Aorta (tissue), 5 donors: Measurements from ENCODE around the gene ABCG4. TPM values are rescaled to one million over a fixed set of nuclear protein-coding genes. Genes with fewer than 3 reads are reported as not detected.
"Not testable (repeated sequence)": the region's sequence is repeated elsewhere in the genome, so short reads cannot be mapped to it uniquely, and the experiment has no call there.

Source experiments
- ATAC-seq: fragments of 200-7000 bp; cut with Tn5 transposase; one replicate; pipeline ENCODE4 v1.9.1; 2022; ENCODE audit warnings: moderate library complexity; ENCODE audit not compliant: low FRiP score
- DNase-seq, 2 donors: peaks; one replicate each; pipeline ENCODE4 v3.0.0-alpha.2; 2020
- H3K27ac ChIP-seq, 2 donors: one replicate each; pipeline ENCODE4 v1.5.1; 2013; ENCODE audit warnings: low read length in 2 of 2, mild to moderate bottlenecking in 2 of 2, moderate library complexity in 2 of 2, control low read depth in 1 of 2, inconsistent platforms in 1 of 2, low read depth in 1 of 2
- H3K27me3 ChIP-seq, 2 donors: one replicate each; pipeline ENCODE4 v1.6.1; 2013; ENCODE audit warnings: control low read depth in 1 of 2, low read length in 1 of 2, mild to moderate bottlenecking in 1 of 2, moderate library complexity in 1 of 2; ENCODE audit not compliant: insufficient read depth in 2 of 2, control insufficient read depth in 1 of 2
- H3K36me3 ChIP-seq, 2 donors: one replicate each; pipeline ENCODE4 v1.6.1; 2013; ENCODE audit warnings: control low read depth in 1 of 2, low read length in 1 of 2, mild to moderate bottlenecking in 1 of 2; ENCODE audit not compliant: insufficient read depth in 2 of 2, control insufficient read depth in 1 of 2
- H3K4me1 ChIP-seq, 2 donors: one replicate each; pipeline ENCODE4 v1.6.1; 2013; ENCODE audit warnings: low read length in 2 of 2, control low read depth in 1 of 2, mild to moderate bottlenecking in 1 of 2, moderate library complexity in 1 of 2; ENCODE audit not compliant: insufficient read depth in 2 of 2, control insufficient read depth in 1 of 2
- H3K4me3 ChIP-seq, 2 donors: one replicate each; pipeline ENCODE4 v1.5.1; 2013; ENCODE audit warnings: low read length in 2 of 2, control low read depth in 1 of 2, mild to moderate bottlenecking in 1 of 2
- H3K9me3 ChIP-seq: one replicate; pipeline ENCODE4 v1.6.1; 2013; ENCODE audit warnings: mild to moderate bottlenecking, low read length; ENCODE audit not compliant: control insufficient read depth
- WGBS, 2 donors: extraction: QIAGEN DNeasy Blood & Tissue Kit; methylation state at CpG; one replicate each; pipeline ENCODE4 v1.1.7; 2013; 5-methylcytosine and 5-hydroxymethylcytosine counted together
- intact Hi-C, 2 donors: fragments of 100-400 bp; cut with DNase I; formaldehyde crosslinking; loops; one replicate each; pipeline versions ENCODE4 v1.14.2 to v1.15.0; 2022
- polyA plus RNA-seq, 2 donors: library from polyadenylated mRNA; stranded (reverse); fragments of 200-250 nt; gene quantifications; one replicate each; pipeline ENCODE4 v1.2.3, GENCODE V29; 2013
- total RNA-seq, 2 donors: library from RNA; stranded (reverse); fragmentation: NEBNext Ultra II Directional; extraction: Animal tissue kit (Norgen Biotek cat#: 25700); gene quantifications; one replicate each; pipeline ENCODE4 v1.2.1, GENCODE V29; 2021
- donor health status: healthy with polysubstance abuse.
- donor health status: Bipolar disorder and iron deficiency.
- donor health status: DM: no; HTN: no; CAD: no.
- donor health status: DM: no; HTN: no; CAD: no.
- donor health status: DM: yes; HTN: yes; CAD: no.

Gene ABCG4
- total and polyA plus RNA-seq, 4 donors, result 0.45 to 0.75 (median 0.75) TPM; not detected in 1

DNA sequence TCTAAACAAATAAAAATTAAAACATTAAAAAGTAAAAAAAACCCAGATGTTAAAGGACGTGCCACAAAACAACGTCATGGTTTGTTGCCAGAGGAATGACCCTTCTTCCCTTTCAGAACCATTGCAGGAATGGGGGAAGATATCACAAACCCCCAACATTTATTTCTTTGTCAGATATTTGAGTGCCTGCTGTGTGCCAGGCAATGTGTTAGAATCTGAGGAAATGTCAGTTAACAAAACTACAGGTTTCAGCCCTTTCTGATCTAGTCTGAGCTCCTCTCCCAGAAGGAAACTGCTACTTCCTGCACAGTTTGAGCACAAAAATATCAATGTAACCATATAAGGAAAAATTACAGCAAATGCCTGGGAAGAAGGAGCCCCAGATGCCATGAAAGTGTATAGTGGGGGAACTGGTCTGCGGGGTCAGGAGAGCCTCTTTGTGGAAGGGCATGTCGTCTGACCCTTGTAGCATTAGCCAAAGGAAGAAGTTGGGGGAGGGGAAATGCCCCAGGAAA is 29.4 kb downstream of the ABCG4 start:
- H3K9me3 ChIP-seq, result no peaks in the 10 kb centered on the region
- peaks cover 0 to 9% of the 10 kb centered on the region in 2 donors for H3K36me3 ChIP-seq
- no peak for ATAC-seq
- no peak overlapping the region for H3K27ac ChIP-seq
- intact Hi-C loops, result no loop called here
- WGBS, 2 donors, result 47 to 59% methylated on average over 4 of the region's 4 CpGs
- no peak overlapping the region for H3K4me3 ChIP-seq
- H3K4me1 ChIP-seq, result no peaks in the 10 kb centered on the region
- H3K27me3 ChIP-seq, result no peaks in the 10 kb centered on the region
- DNase-seq, result no peak

DNA sequence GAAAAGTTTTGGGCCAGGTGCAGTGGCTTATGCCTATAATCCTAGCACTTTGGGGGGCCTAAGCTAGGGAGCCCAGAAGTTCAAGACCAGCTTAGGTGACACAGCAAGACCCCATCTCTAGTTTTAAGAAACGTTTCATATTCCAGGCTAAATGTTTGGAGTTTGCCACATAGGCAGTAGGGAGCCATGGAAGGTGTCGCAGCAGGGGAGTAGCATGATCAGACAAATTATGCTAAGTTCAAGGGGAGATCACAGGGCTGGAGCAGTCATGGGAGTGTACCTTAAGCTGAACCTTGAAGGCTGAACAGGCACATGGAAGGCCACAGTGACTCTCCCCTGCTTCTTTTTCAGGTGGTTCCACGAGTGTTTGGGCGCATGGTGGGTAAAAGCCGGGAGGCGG is 30.5 kb downstream of the ABCG4 start:
- H3K27ac ChIP-seq, result no peak overlapping the region
- H3K4me1 ChIP-seq, result no peaks in the 10 kb centered on the region
- WGBS, 2 donors, result 91 to 95% methylated on average over 6 of the region's 6 CpGs
- peaks cover 0 to 10% of the 10 kb centered on the region in 2 donors for H3K36me3 ChIP-seq
- no peaks in the 10 kb centered on the region for H3K9me3 ChIP-seq
- ATAC-seq (no peak), DNase-seq (no peak)
- H3K4me3 ChIP-seq, result no peak overlapping the region
- intact Hi-C loops, result no loop called here
- no peaks in the 10 kb centered on the region for H3K27me3 ChIP-seq

GRCh38 chr11:119179983-119180382 is 31.1 kb downstream of the ABCG4 start:
- intact Hi-C loops, result no loop called here
- no peaks in the 10 kb centered on the region for H3K27me3 ChIP-seq
- H3K36me3 ChIP-seq, result peaks cover 0 to 9% of the 10 kb centered on the region in 2 donors
- no peaks in the 10 kb centered on the region for H3K9me3 ChIP-seq
- ATAC-seq, result no peak
- H3K27ac ChIP-seq, result no peak overlapping the region
- H3K4me3 ChIP-seq, result no peak overlapping the region
- no peak for DNase-seq
- no peaks in the 10 kb centered on the region for H3K4me1 ChIP-seq
- WGBS, 2 donors, result 90% methylated on average over 10 of the region's 10 CpGs

GRCh38 chr11:119180729-119181676 is 32.2 kb downstream of the ABCG4 start:
- no peak for DNase-seq
- H3K27ac ChIP-seq, result no peak overlapping the region
- H3K9me3 ChIP-seq, result no peaks in the 10 kb centered on the region
- no peaks in the 10 kb centered on the region for H3K27me3 ChIP-seq
- WGBS, 2 donors, result 81 to 84% methylated on average over 6 of the region's 6 CpGs
- intact Hi-C loops, result no loop called here
- ATAC-seq, result no peak
- H3K4me1 ChIP-seq, result no peaks in the 10 kb centered on the region
- H3K4me3 ChIP-seq, result no peak overlapping the region
- peaks cover 0 to 8% of the 10 kb centered on the region in 2 donors for H3K36me3 ChIP-seq

DNA sequence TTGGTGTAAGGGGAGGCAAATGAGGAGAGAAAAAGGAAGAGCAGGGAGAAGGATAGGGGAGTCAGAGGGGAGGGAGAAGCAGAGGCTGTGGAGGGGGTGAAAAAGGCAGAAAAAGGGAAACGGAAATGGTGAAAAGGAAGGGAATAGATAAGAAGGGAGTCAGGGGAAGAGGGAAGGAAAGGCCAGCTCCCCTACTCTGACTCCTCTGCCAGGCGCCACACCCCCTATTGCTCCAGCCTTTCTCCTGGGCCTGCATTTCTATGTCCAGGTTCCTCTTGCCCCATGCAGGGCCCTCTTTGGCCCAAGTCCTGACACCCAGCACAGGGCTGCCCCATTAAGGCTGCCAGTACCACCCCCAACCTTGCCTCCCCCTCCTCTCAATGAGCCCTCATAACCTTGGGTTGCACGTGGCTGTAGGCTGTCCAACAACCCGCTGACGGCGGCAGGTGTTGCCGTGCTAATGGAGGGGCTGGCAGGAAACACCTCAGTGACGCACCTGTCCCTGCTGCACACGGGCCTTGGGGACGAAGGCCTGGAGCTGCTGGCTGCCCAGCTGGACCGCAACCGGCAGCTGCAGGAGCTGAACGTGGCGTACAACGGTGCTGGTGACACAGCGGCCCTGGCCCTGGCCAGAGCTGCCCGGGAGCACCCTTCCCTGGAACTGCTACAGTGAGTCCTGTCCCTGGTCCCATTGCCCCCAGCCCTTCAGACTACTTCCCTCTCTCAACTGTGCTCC is 33.0 kb downstream of the ABCG4 start:
- H3K27ac ChIP-seq, result no peak overlapping the region
- no peaks in the 10 kb centered on the region for H3K4me1 ChIP-seq
- H3K36me3 ChIP-seq, result peaks cover 0 to 8% of the 10 kb centered on the region in 2 donors
- WGBS, 2 donors, result 80 to 82% methylated on average over 17 of the region's 17 CpGs
- no peaks in the 10 kb centered on the region for H3K27me3 ChIP-seq
- no peak for DNase-seq
- intact Hi-C loops, result no loop called here
- H3K9me3 ChIP-seq, result no peaks in the 10 kb centered on the region
- no peak for ATAC-seq
- no peak overlapping the region for H3K4me3 ChIP-seq

- H3K4me3 ChIP-seq, H3K9me3 ChIP-seq, intact Hi-C loops, H3K4me1 ChIP-seq, H3K36me3 ChIP-seq, DNase-seq, H3K27ac ChIP-seq, ATAC-seq, H3K27me3 ChIP-seq: not testable (repeated sequence)
- 78 to 80% methylated on average over 9 of the region's 9 CpGs for WGBS, 2 donors
These were observed 35.5 kb downstream of the ABCG4 start for GRCh38 chr11:119184399-119184798.

GRCh38 chr11:119185981-119186634 is 37.3 kb downstream of the ABCG4 start:
- Histone ChIP-seq H3K27ac (no peak overlapping the region), H3K4me1 (no peaks in the 10 kb centered on the region), H3K36me3 (peaks cover 0 to 6% of the 10 kb centered on the region in 2 donors), H3K27me3 (no peaks in the 10 kb centered on the region), H3K9me3 (no peaks in the 10 kb centered on the region), H3K4me3 (no peak overlapping the region)
- WGBS, 2 donors, result 27 to 29% methylated on average over 15 of the region's 15 CpGs
- DNase-seq, result no peak
- no peak for ATAC-seq
- intact Hi-C loops, result no loop called here

- H3K4me1 ChIP-seq, result no peaks in the 10 kb centered on the region
- 87 to 88% methylated on average over 21 of the region's 21 CpGs for WGBS, 2 donors
- intact Hi-C loops, result no loop called here
These were observed 38.5 kb downstream of the ABCG4 start for GRCh38 chr11:119187123-119187892.

More at GRCh38 chr11:119187123-119187892, 38.5 kb downstream of the ABCG4 start:
- Histone ChIP-seq H3K27ac (no peak overlapping the region), H3K9me3 (no peaks in the 10 kb centered on the region), H3K4me3 (no peak overlapping the region), H3K27me3 (no peaks in the 10 kb centered on the region), H3K36me3 (peaks cover 0 to 4% of the 10 kb centered on the region in 2 donors)
- no peak for DNase-seq
- no peak for ATAC-seq
